ENCODE results near the gene ARHGEF4. TPM values are rescaled to one million over a fixed set of nuclear protein-coding genes. Genes with fewer than 3 reads are reported as not detected.

ARHGEF4 gene
- total RNA-seq, 1 experiment from 2014 or later: 12.6 TPM

DNA sequence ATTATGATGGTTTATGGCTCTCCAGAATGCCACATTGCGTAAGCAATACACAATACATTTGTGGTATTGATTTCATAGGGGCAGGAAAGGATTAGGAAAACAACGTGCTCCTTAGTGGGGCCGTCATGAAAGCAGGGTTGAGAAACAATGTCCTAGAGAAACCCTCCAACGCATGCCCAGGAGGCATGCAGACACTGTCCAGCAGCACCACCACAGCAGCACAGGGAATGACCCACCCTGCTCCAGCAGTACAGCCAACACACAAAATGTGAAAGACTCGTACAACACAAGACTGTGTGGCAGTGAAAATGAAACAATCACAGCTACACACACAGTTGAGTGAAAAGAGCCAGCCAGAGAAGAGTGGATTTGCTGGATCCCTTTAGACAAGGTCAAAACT, 190.2 kb downstream of the ARHGEF4 start:
- no peak overlapping the region for H3K4me3 Mint-ChIP-seq
- Histone ChIP-seq H3K9me3 (ENCODE audit: control insufficient read depth, low read depth, low read length) (no peaks in the 10 kb centered on the region), H4K91ac (ENCODE audit: insufficient read length, low read depth, low read length) (no peak overlapping the region), H3K56ac (ENCODE audit: insufficient read length, low read depth, low read length) (no peak overlapping the region), H2BK5ac (ENCODE audit: insufficient read length, low read length) (no peak overlapping the region), H3K18ac (ENCODE audit: insufficient read length, low read depth, low read length) (no peak overlapping the region), H2AFZ (ENCODE audit: low read length) (no peak overlapping the region), H3K14ac (ENCODE audit: insufficient read depth, low read length) (no peak overlapping the region), H3T11ph (ENCODE audit: low read length) (no peak overlapping the region), H3K23me2 (ENCODE audit: insufficient read length, low read depth, low read length, poor library complexity, severe bottlenecking) (no peaks in the 10 kb centered on the region), H2BK15ac (ENCODE audit: low read depth, low read length) (no peak overlapping the region), H3K79me2 (ENCODE audit: insufficient read depth, low read length) (no peaks in the 10 kb centered on the region), H3K79me1 (ENCODE audit: insufficient read depth, low read depth, low read length, poor library complexity, severe bottlenecking) (no peaks in the 10 kb centered on the region), H2AK5ac (ENCODE audit: insufficient read length, low read length) (no peak overlapping the region), H4K5ac (ENCODE audit: insufficient read length, low read depth, low read length) (no peak overlapping the region), H3K27me3 (ENCODE audit: insufficient read depth, low read length) (no peaks in the 10 kb centered on the region), H4K20me1 (ENCODE audit: control insufficient read depth, insufficient read depth, insufficient read length) (no peaks in the 10 kb centered on the region), H3K4me2 (ENCODE audit: insufficient read depth, insufficient read length, low read length) (no peak overlapping the region), H4K8ac (replicated peaks; ENCODE audit: insufficient read length, low read depth, low read length) (no peak overlapping the region), H3K4me1 (ENCODE audit: insufficient read depth, low read length) (no peaks in the 10 kb centered on the region), H2BK12ac (ENCODE audit: insufficient read length, low read depth, low read length) (no peak overlapping the region), H2BK20ac (ENCODE audit: low read depth, low read length, poor library complexity, severe bottlenecking) (no peak overlapping the region), H3K4ac (ENCODE audit: low read depth, low read length) (no peak overlapping the region), H3K27ac (ENCODE audit: insufficient read length, low read depth, low read length) (no peak overlapping the region), H3K23ac (ENCODE audit: insufficient read length, low read depth, low read length) (no peak overlapping the region), H3K9ac (ENCODE audit: extremely low read depth, insufficient read length, low read length) (no peak overlapping the region), H2BK120ac (ENCODE audit: low read depth, low read length, poor library complexity, severe bottlenecking) (no peak overlapping the region)
- H3K9me3 Mint-ChIP-seq: peaks cover 0 to 3% of the 10 kb centered on the region in 2 experiments; a peak in 2 of 5 replicates
- peaks cover 8% of the 10 kb centered on the region for H3K27me3 Mint-ChIP-seq (ENCODE audit: low read depth)
- no CpG with 5 or more reads among the region's 5 CpGs for WGBS (ENCODE audit: extremely low coverage, insufficient read length, low lambda C conversion rate)
- no peak for DNase-seq
- TF ChIP-seq, protein P1, sequence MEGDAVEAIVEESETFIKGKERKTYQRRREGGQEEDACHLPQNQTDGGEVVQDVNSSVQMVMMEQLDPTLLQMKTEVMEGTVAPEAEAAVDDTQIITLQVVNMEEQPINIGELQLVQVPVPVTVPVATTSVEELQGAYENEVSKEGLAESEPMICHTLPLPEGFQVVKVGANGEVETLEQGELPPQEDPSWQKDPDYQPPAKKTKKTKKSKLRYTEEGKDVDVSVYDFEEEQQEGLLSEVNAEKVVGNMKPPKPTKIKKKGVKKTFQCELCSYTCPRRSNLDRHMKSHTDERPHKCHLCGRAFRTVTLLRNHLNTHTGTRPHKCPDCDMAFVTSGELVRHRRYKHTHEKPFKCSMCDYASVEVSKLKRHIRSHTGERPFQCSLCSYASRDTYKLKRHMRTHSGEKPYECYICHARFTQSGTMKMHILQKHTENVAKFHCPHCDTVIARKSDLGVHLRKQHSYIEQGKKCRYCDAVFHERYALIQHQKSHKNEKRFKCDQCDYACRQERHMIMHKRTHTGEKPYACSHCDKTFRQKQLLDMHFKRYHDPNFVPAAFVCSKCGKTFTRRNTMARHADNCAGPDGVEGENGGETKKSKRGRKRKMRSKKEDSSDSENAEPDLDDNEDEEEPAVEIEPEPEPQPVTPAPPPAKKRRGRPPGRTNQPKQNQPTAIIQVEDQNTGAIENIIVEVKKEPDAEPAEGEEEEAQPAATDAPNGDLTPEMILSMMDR (conservative IDR thresholded peaks at IDR 0.05): no peak
- H3K36me3 Mint-ChIP-seq (ENCODE audit: insufficient read depth in 1 of 3, low read depth in 3 of 3): peaks cover 0 to 2% (median 0%) of the 10 kb centered on the region in 3 experiments; a peak in 1 of 7 replicates
- H3K27ac Mint-ChIP-seq: no peak overlapping the region
- H3K4me1 Mint-ChIP-seq: no peaks in the 10 kb centered on the region
